Measurements from ENCODE around the gene VEPH1.

Gene VEPH1

GRCh38 chr3:157463816-157464215 is 39.4 kb downstream of the VEPH1 start:
- no peaks in the 10 kb centered on the region for H3K9me3 ChIP-seq (ENCODE audit: insufficient read depth, low read length)
- H2AFZ ChIP-seq (ENCODE audit: low read depth, low read length) = no peak overlapping the region
- no peak overlapping the region for H3K4me2 ChIP-seq (ENCODE audit: low read length)
- no peaks in the 10 kb centered on the region for H3K36me3 ChIP-seq (replicated peaks; ENCODE audit: low read depth, low read length)
- H3K27ac ChIP-seq (ENCODE audit: low read length) = no peak overlapping the region
- H3K27me3 ChIP-seq (ENCODE audit: low read depth, low read length) = peaks cover 10% of the 10 kb centered on the region; the same call in 1 of the 2 replicates
- no peak overlapping the region for H3K9ac ChIP-seq (ENCODE audit: low read length)
- H3K4me3 ChIP-seq (ENCODE audit: low read length) = no peak overlapping the region
- no peaks in the 10 kb centered on the region for H4K20me1 ChIP-seq (ENCODE audit: insufficient read depth, low read length)
- H3K4me1 ChIP-seq (ENCODE audit: low read length) = no peaks in the 10 kb centered on the region
- TF ChIP-seq EZH2phosphoT487 (IDR thresholded peaks at IDR 0.05; ENCODE audit: low read depth) (no peak), CTCF (IDR thresholded peaks at IDR 0.05; ENCODE audit: low read depth, low read length) (no peak)
- no peaks in the 10 kb centered on the region for H3K79me2 ChIP-seq (ENCODE audit: low read length)

- Histone ChIP-seq H3K79me2 (ENCODE audit: low read length) (no peaks in the 10 kb centered on the region), H3K9me3 (ENCODE audit: insufficient read depth, low read length) (no peaks in the 10 kb centered on the region), H4K20me1 (ENCODE audit: insufficient read depth, low read length) (no peaks in the 10 kb centered on the region), H2AFZ (ENCODE audit: low read depth, low read length) (no peak overlapping the region), H3K4me3 (ENCODE audit: low read length) (no peak overlapping the region), H3K4me2 (ENCODE audit: low read length) (no peak overlapping the region), H3K27ac (ENCODE audit: low read length) (no peak overlapping the region), H3K36me3 (replicated peaks; ENCODE audit: low read depth, low read length) (no peaks in the 10 kb centered on the region), H3K27me3 (ENCODE audit: low read depth, low read length) (peaks cover 10% of the 10 kb centered on the region; the same call in 1 of the 2 replicates), H3K4me1 (ENCODE audit: low read length) (no peaks in the 10 kb centered on the region), H3K9ac (ENCODE audit: low read length) (no peak overlapping the region)
- TF ChIP-seq EZH2phosphoT487 (IDR thresholded peaks at IDR 0.05; ENCODE audit: low read depth) (no peak), CTCF (IDR thresholded peaks at IDR 0.05; ENCODE audit: low read depth, low read length) (no peak)
Observed at GRCh38 chr3:157460253-157460652, 43.0 kb downstream of the VEPH1 start.

- no peak overlapping the region for H3K9ac ChIP-seq (ENCODE audit: low read length)
- peaks cover 10% of the 10 kb centered on the region; the same call in 1 of the 2 replicates for H3K27me3 ChIP-seq (ENCODE audit: low read depth, low read length)
- H3K79me2 ChIP-seq (ENCODE audit: low read length) = no peaks in the 10 kb centered on the region
- no peak overlapping the region for H2AFZ ChIP-seq (ENCODE audit: low read depth, low read length)
- H3K9me3 ChIP-seq (ENCODE audit: insufficient read depth, low read length) = no peaks in the 10 kb centered on the region
- H3K4me1 ChIP-seq (ENCODE audit: low read length) = no peaks in the 10 kb centered on the region
- H3K36me3 ChIP-seq (replicated peaks; ENCODE audit: low read depth, low read length) = no peaks in the 10 kb centered on the region
- TF ChIP-seq EZH2phosphoT487 (IDR thresholded peaks at IDR 0.05; ENCODE audit: low read depth) = no peak
- no peak for TF ChIP-seq CTCF (IDR thresholded peaks at IDR 0.05; ENCODE audit: low read depth, low read length)
- H3K4me3 ChIP-seq (ENCODE audit: low read length) = no peak overlapping the region
- no peak overlapping the region for H3K27ac ChIP-seq (ENCODE audit: low read length)
- H3K4me2 ChIP-seq (ENCODE audit: low read length) = no peak overlapping the region
- H4K20me1 ChIP-seq (ENCODE audit: insufficient read depth, low read length) = no peaks in the 10 kb centered on the region
Observed at GRCh38 chr3:157459706-157460105, 43.5 kb downstream of the VEPH1 start.

GRCh38 chr3:157453824-157454223 is 49.4 kb downstream of the VEPH1 start:
- Histone ChIP-seq H3K27ac (ENCODE audit: low read length) (no peak overlapping the region), H3K4me3 (ENCODE audit: low read length) (no peak overlapping the region), H3K79me2 (ENCODE audit: low read length) (no peaks in the 10 kb centered on the region), H3K9me3 (ENCODE audit: insufficient read depth, low read length) (no peaks in the 10 kb centered on the region), H3K9ac (ENCODE audit: low read length) (no peak overlapping the region), H3K36me3 (replicated peaks; ENCODE audit: low read depth, low read length) (no peaks in the 10 kb centered on the region), H3K4me2 (ENCODE audit: low read length) (no peak overlapping the region), H2AFZ (ENCODE audit: low read depth, low read length) (no peak overlapping the region), H4K20me1 (ENCODE audit: insufficient read depth, low read length) (no peaks in the 10 kb centered on the region), H3K4me1 (ENCODE audit: low read length) (peaks cover 17% of the 10 kb centered on the region), H3K27me3 (ENCODE audit: low read depth, low read length) (no peaks in the 10 kb centered on the region)
- no peak for TF ChIP-seq EZH2phosphoT487 (IDR thresholded peaks at IDR 0.05; ENCODE audit: low read depth)
- no peak for TF ChIP-seq CTCF (IDR thresholded peaks at IDR 0.05; ENCODE audit: low read depth, low read length)
